ENCODE results near the gene EDARADD. TPM values are rescaled to one million over a fixed set of nuclear protein-coding genes. Genes with fewer than 3 reads are reported as not detected.

The EDARADD gene
- total RNA-seq, 1 experiment from 2014 or later: 0.15 TPM

GRCh38 chr1:236516929-236517704, 123.0 kb downstream of the EDARADD start:
- CTCF ChIA-PET: no interaction called here
- H3K4me3 ChIP-seq (ENCODE audit: low read depth, low read length, poor library complexity, severe bottlenecking): no peak overlapping the region
- H3K36me3 ChIP-seq (ENCODE audit: insufficient read depth, low read length, poor library complexity, severe bottlenecking): no peaks in the 10 kb centered on the region
- POLR2A ChIA-PET (ENCODE audit: low non-redundant PET): no interaction called here
- no peaks in the 10 kb centered on the region for H3K9me3 ChIP-seq (ENCODE audit: low read depth, low read length, poor library complexity, severe bottlenecking)
- no peaks in the 10 kb centered on the region for H3K27me3 ChIP-seq (replicated peaks; ENCODE audit: insufficient read depth, low read depth, low read length, poor library complexity)
- no peak overlapping the region for H3K27ac ChIP-seq (ENCODE audit: low read depth, low read length, poor library complexity, severe bottlenecking)
- no TSS peak for BruUV-seq (replicated peaks)
- DNase-seq (ENCODE audit: low spot score): no peak
- H3K4me1 ChIP-seq (ENCODE audit: insufficient read depth, low read length, poor library complexity, severe bottlenecking): no peaks in the 10 kb centered on the region
- intact Hi-C loops (cut with micrococcal nuclease; ENCODE audit: unreplicated experiment): no loop called here
- TF ChIP-seq EZH2 (IDR thresholded peaks at IDR 0.05; ENCODE audit: borderline replicate concordance, low read depth, low read length, poor library complexity, severe bottlenecking): no peak
- no peak for TF ChIP-seq CTCF (conservative IDR thresholded peaks at IDR 0.05; ENCODE audit: low read depth, low read length)

- Histone ChIP-seq H3K36me3 (ENCODE audit: insufficient read depth, low read length, poor library complexity, severe bottlenecking) (no peaks in the 10 kb centered on the region), H3K9me3 (ENCODE audit: low read depth, low read length, poor library complexity, severe bottlenecking) (no peaks in the 10 kb centered on the region), H3K4me1 (ENCODE audit: insufficient read depth, low read length, poor library complexity, severe bottlenecking) (no peaks in the 10 kb centered on the region), H3K27me3 (replicated peaks; ENCODE audit: insufficient read depth, low read depth, low read length, poor library complexity) (no peaks in the 10 kb centered on the region), H3K27ac (ENCODE audit: low read depth, low read length, poor library complexity, severe bottlenecking) (no peak overlapping the region), H3K4me3 (ENCODE audit: low read depth, low read length, poor library complexity, severe bottlenecking) (no peak overlapping the region)
- ChIA-PET POLR2A (ENCODE audit: low non-redundant PET) (no interaction called here), CTCF (no interaction called here)
- TF ChIP-seq EZH2 (IDR thresholded peaks at IDR 0.05; ENCODE audit: borderline replicate concordance, low read depth, low read length, poor library complexity, severe bottlenecking) (no peak), CTCF (conservative IDR thresholded peaks at IDR 0.05; ENCODE audit: low read depth, low read length) (no peak)
- DNase-seq (ENCODE audit: low spot score): no peak
- BruUV-seq (replicated peaks): no TSS peak
- intact Hi-C loops (cut with micrococcal nuclease; ENCODE audit: unreplicated experiment): no loop called here
These were observed 124.2 kb downstream of the EDARADD start for GRCh38 chr1:236518322-236518721.

- ChIA-PET CTCF (interaction anchor here (0.5 kb wide), 1 partner anchor 88 kb away, joined by 4 read pairs; no protein-coding TSS in a partner anchor), POLR2A (ENCODE audit: low non-redundant PET) (no interaction called here)
- Histone ChIP-seq H3K4me3 (ENCODE audit: low read depth, low read length, poor library complexity, severe bottlenecking) (no peak overlapping the region), H3K4me1 (ENCODE audit: insufficient read depth, low read length, poor library complexity, severe bottlenecking) (peaks cover 4% of the 10 kb centered on the region), H3K27me3 (replicated peaks; ENCODE audit: insufficient read depth, low read depth, low read length, poor library complexity) (no peaks in the 10 kb centered on the region), H3K9me3 (ENCODE audit: low read depth, low read length, poor library complexity, severe bottlenecking) (no peaks in the 10 kb centered on the region), H3K27ac (ENCODE audit: low read depth, low read length, poor library complexity, severe bottlenecking) (no peak overlapping the region), H3K36me3 (ENCODE audit: insufficient read depth, low read length, poor library complexity, severe bottlenecking) (no peaks in the 10 kb centered on the region)
- no peak for TF ChIP-seq EZH2 (IDR thresholded peaks at IDR 0.05; ENCODE audit: borderline replicate concordance, low read depth, low read length, poor library complexity, severe bottlenecking)
- TF ChIP-seq CTCF (conservative IDR thresholded peaks at IDR 0.05; ENCODE audit: low read depth, low read length): no peak
- intact Hi-C loops (cut with micrococcal nuclease; ENCODE audit: unreplicated experiment): no loop called here
- BruUV-seq (replicated peaks): no TSS peak
- DNase-seq (ENCODE audit: low spot score): no peak
These were observed 126.4 kb downstream of the EDARADD start for GRCh38 chr1:236520445-236521005.

All from A673 (cell line).